Activated CD4-positive, CD25-positive, alpha-beta regulatory T cell treated with anti-CD3 and anti-CD28 coated beads, Interleukin-2, amount 50 U/mL, for 16 hours (primary cell): ENCODE measurements around the gene HJURP.

Source experiments
- DNase-seq: peaks from one replicate; pipeline ENCODE4 v3.0.0-alpha.2; 2020; ENCODE audit warnings: low read depth, low spot score

HJURP gene

DNA sequence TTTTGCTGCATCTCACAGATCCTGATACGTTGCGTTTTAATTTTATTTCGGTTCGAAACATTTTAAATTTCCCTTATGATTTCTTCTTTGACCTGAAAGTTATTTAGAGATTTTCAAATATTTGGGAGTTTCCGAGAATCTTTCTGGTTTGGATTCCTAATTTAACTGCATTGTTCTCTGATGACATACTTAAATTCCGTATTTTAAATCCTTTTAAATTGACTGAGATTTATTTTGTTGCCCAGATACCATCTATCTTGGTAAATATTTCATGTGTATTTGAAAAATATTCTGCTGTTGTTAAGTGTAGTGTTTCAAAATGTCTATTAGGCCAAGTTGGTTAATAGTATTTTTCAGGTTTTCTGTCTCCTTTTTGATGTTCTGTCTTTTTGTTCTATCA, 38.5 kb downstream of the HJURP start:
- no peak for DNase-seq

DNA sequence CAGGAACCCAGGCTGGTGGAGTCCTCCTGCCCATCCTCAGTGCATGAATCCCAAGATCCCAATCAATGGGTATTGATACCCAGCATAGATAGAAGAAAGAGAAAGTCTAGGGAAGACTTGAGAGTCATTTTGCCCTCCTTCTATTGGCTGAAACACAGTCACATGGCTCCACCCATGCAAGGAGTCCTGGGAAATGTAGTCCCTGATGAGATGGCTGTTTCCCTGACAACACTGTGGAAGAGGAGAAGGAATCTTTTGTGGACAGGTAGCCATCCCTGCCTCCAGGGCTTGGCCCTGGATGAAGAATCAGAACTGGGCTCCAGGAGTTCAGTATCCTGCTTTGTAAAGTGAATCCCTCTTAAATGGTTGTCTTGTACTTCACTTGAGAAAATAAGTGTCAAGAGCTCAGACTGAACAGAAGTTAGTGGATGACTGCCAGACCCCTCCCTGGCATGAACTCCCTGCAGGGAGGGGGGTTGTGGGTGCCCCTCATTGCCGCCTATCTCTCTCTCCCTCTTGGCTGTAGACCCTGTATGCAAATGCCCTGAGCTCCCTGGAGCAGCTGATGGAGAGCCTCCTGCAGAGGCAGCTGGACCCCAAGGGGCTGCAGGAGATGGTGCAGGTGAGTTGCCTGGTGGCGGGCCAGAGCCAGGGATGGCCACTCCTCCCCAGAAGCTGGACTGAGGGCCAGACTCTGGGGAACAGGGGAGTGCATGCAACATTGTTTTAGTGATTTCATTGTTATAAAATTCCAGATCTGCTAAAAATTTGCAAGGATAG, 40.1 kb downstream of the HJURP start:
- DNase-seq, result no peak

- DNase-seq, result no peak
These were observed 40.9 kb downstream of the HJURP start for GRCh38 chr2:233813236-233814055.

GRCh38 chr2:233811732-233812131, 42.6 kb downstream of the HJURP start:
- no peak for DNase-seq

DNA sequence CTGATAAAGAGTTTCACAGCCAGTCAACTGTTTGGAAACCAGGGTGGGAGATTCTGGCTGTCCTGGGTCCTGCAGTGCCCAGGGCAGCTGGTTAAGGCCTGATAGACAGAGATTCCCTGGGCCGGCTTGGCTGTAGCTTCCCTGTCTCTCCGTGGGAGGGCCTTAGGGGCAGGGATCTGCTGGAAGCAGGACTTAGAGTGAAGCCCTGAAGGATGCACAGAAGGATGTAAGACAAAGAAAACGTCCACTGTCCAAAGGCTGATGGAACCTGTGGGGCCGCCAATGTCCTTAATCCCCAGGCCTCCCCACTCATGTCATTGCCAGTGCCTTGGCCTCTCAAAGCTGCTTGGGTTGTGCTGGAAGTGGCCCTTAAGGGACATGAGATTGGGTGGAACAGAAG, 43.2 kb downstream of the HJURP start:
- no peak for DNase-seq

- no peak for DNase-seq
These were observed 44.0 kb downstream of the HJURP start for GRCh38 chr2:233810385-233810784.

- DNase-seq, result no peak
These were observed 46.1 kb downstream of the HJURP start for GRCh38 chr2:233807966-233808935.

DNA sequence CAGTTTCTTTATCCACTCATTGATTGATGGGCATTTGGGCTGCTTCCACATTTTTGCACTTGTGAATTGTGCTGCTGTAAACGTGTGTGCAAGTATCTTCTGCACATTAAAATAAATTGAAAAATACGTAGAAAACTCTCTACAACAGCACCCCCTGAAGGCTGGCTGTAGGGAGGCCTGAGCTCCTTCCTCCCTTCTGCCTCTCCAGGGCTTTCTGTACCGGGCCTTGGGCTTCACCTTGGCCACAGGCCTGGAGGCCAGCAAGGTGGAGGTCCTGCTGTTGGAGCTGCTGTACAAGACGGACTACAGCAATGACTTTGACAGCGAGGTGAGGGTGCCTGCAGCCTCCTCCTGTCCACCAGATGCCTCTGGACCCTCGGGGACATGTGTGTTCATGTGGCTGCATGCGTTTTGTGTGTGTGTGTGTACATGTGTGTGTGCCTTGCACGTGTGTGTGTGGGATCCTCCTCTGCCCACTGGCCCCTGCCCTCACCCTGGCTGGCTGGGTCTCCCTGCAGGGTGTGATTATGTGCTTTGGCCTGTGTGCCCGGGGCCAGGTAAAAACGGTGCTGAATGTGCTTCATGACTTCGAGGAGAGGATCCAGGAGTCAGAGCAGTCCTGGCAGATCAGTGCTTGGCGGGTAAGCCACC, 47.0 kb downstream of the HJURP start:
- no peak for DNase-seq

GRCh38 chr2:233803994-233804393, 50.3 kb downstream of the HJURP start:
- DNase-seq, result no peak

DNA sequence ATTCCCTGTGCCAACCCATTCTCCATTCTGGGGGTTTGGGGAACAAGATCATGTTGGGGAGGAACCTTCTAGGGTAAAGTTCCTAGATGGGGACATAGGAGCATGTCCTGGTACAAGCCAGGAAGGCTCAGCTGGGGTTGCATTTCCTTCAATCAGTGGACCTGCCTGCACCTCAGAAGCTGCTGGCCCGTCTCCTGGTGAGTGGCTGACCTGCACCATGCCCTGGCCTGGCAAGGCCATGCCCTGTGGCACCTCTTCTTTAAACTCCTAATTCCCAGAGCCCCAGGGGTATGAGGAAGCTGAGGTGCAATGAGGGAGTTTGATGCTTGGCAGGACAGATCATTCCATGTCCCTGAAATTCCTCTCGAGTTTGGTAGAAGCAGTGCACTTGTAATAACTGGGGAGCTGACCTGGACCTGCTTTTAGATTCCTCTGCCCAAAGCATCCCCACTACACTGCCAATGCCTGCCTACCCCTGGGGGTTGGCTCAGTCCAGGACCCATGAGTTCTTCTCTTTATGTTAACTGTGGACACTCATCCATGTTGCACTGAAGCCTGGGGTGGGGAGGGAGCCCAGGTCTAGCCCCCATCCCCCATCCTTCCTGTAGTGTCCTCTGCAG, 50.9 kb downstream of the HJURP start:
- DNase-seq, result no peak

GRCh38 chr2:233802132-233802815, 52.1 kb downstream of the HJURP start:
- no peak for DNase-seq

DNA sequence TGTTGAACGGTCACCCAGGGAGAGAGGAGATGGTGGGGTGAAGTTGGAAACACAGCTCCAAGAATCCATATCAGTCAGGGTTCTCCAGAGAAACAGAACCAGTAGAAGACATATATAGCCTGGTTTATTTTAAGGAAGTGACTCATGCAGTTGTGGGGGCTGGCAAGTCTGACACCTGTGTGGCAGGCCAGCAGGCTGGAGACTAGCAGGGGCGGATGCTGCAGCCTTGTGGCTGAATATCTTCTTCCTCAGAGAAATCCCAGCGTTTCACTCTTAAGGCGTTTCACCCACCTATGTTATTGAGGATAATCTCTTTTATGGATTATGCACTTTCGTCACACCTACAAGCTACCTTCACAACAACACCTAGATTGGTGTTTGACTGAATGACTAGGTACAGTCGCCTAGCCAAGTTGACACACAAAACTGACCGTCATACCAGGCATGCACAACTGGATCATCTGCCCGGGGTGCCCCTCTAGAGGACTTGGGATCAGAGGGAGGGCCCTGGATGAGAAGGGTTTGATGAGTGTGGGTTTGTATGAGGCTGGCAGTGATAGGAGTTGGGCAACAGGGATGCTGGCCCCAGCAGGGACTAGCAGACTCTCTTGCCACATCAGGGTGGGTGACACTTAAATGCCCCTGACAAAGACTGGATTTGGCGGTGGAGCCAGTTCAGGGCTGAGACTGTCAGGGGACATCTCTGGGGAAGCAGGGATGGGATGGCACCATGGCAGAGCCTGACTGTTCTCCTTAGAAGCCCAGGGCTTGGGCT, 52.8 kb downstream of the HJURP start:
- DNase-seq, result no peak

DNA sequence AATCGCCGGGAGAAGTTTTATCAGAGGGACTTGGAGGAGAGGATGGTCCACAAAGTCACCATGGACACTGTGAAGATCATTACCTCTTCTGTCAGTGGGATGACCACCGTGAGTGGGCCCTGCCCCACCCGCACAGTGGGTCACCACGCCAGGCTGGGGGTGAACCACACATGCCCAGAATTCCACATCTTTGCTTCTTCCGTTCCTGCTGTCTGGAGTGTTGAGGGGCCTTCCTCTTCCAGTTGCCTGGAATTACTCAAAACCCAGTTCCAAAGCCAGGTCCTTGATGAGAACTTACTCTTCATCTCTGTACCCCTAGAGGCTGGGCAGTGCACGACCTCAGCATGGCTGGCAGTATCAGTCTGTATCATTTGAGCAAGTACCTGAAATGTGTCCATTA, 54.1 kb downstream of the HJURP start:
- no peak for DNase-seq

GRCh38 chr2:233799716-233800115, 54.6 kb downstream of the HJURP start:
- DNase-seq, result no peak

DNA sequence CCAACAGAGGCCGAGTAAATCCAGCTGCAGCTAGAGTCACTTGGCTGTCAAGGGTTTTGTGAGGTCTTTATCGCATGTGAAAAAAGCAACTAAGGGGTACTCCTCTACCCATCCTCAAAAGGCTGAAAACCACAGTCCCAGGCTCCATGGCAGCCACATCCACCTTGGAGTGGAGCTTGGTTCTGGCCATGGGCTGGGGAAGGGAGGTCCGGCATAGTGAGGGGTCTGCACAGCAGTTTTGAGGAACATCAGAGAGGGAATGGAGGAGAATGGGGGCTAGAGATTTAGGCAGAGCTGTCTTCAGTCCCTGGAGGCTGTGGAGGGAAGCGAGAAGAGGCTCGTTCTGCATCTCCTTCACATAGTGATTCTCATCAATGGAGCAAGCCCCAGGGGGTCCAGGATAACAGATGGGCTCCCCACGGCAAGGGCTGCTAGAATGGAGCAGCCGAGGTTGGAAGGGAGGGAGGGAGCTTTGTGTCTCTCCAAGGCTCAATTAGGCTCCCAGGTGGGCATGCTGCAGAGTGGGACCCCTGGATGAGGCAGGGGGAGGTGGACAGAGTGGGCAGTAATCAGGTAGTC, 55.2 kb downstream of the HJURP start:
- no peak for DNase-seq

GRCh38 chr2:233798335-233799086, 55.8 kb downstream of the HJURP start:
- no peak for DNase-seq

DNA sequence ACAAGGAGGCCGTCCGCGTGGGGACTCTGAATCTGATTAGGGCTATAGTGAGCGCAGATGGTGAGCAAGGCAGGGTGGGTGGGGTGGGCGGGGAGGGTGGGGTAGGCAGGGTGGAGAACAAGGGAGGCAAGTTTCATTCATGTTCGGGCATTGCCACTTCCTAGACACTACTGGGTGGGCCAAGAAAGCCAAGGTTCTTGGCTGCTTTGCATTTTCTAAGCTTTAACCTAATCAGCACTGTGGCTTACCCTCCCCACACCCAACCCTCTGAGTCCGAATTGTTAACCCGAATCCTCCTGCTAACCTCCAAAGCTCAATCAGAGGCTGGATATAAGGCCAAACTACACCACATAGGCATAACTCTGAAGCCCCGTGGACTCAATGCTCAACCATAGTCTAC, 58.1 kb downstream of the HJURP start:
- no peak for DNase-seq

GRCh38 chr2:233795735-233796171, 58.6 kb downstream of the HJURP start:
- DNase-seq, result no peak
